Type B pancreatic cell (in vitro differentiated cells): Measurements from ENCODE around the gene CHRNB4. TPM values are rescaled to one million over a fixed set of nuclear protein-coding genes. Genes with fewer than 3 reads are reported as not detected.

Experiments
- DNase-seq: peaks from one replicate; pipeline ENCODE4 v3.0.0; 2021; ENCODE audit warnings: mixed read lengths; ENCODE audit not compliant: unreplicated experiment; ENCODE audit errors: extremely low spot score
- H3K27ac Mint-ChIP-seq: 2 replicates; pipeline ENCODE4 v1.8.0; 2021; ENCODE audit warnings: mild to moderate bottlenecking, mixed read lengths
- H3K27me3 Mint-ChIP-seq: 2 replicates; pipeline ENCODE4 v1.8.0; 2021; ENCODE audit warnings: mixed read lengths
- H3K36me3 Mint-ChIP-seq: 2 replicates; pipeline ENCODE4 v1.8.0; 2021; ENCODE audit warnings: mixed read lengths
- H3K4me1 Mint-ChIP-seq: one replicate; pipeline ENCODE4 v1.8.0; 2021; ENCODE audit warnings: mixed read lengths; ENCODE audit not compliant: unreplicated experiment
- H3K4me3 Mint-ChIP-seq: 2 replicates; pipeline ENCODE4 v1.8.0; 2021; ENCODE audit warnings: mild to moderate bottlenecking, mixed read lengths
- H3K9me3 Mint-ChIP-seq: 2 replicates; pipeline ENCODE4 v1.8.0; 2021; ENCODE audit warnings: mixed read lengths
- CTCF ChIP-seq: fragments of 200-600 bp; sonication (generic); conservative IDR thresholded peaks from 2 replicates; pipeline ENCODE4 v1.5.0; 2021; ENCODE audit warnings: antibody characterized with exemption, mild to moderate bottlenecking
- total RNA-seq: library from RNA; stranded (reverse); gene quantifications from 2 replicates; pipeline ENCODE4 v1.2.1, GENCODE V29; 2021; ENCODE audit warnings: low replicate concordance

Gene CHRNB4
- total RNA-seq, 1 donor from 2014 or later: 3.8 TPM

GRCh38 chr15:78667578-78668236 lies 26.7 kb upstream of the CHRNB4 start:
- Mint-ChIP-seq H3K36me3 (no peaks in the 10 kb centered on the region), H3K4me1 (peaks cover 14% of the 10 kb centered on the region), H3K9me3 (no peaks in the 10 kb centered on the region), H3K27me3 (peaks cover 31% of the 10 kb centered on the region), H3K27ac (no peak overlapping the region), H3K4me3 (no peak overlapping the region)
- DNase-seq: no peak
- no peak for TF ChIP-seq CTCF

GRCh38 chr15:78666010-78666409 lies 25.0 kb upstream of the CHRNB4 start:
- TF ChIP-seq CTCF: no peak
- Mint-ChIP-seq H3K36me3 (no peaks in the 10 kb centered on the region), H3K9me3 (no peaks in the 10 kb centered on the region), H3K27ac (no peak overlapping the region), H3K4me1 (no peaks in the 10 kb centered on the region), H3K4me3 (no peak overlapping the region), H3K27me3 (peaks cover 25% of the 10 kb centered on the region)
- DNase-seq: no peak

GRCh38 chr15:78663703-78664102 lies 22.7 kb upstream of the CHRNB4 start:
- no peak for DNase-seq
- no peak overlapping the region for H3K4me3 Mint-ChIP-seq
- no peak overlapping the region for H3K27ac Mint-ChIP-seq
- no peak for TF ChIP-seq CTCF
- no peaks in the 10 kb centered on the region for H3K9me3 Mint-ChIP-seq
- peaks cover 29% of the 10 kb centered on the region for H3K27me3 Mint-ChIP-seq
- no peaks in the 10 kb centered on the region for H3K4me1 Mint-ChIP-seq
- no peaks in the 10 kb centered on the region for H3K36me3 Mint-ChIP-seq

GRCh38 chr15:78662028-78662427 lies 21.0 kb upstream of the CHRNB4 start:
- H3K4me1 Mint-ChIP-seq: no peaks in the 10 kb centered on the region
- H3K27ac Mint-ChIP-seq: no peak overlapping the region
- no peaks in the 10 kb centered on the region for H3K9me3 Mint-ChIP-seq

GRCh38 chr15:78661001-78661400 lies 20.0 kb upstream of the CHRNB4 start:
- no peak for TF ChIP-seq CTCF
- peaks cover 20% of the 10 kb centered on the region for H3K27me3 Mint-ChIP-seq
- H3K4me1 Mint-ChIP-seq: no peaks in the 10 kb centered on the region

More at GRCh38 chr15:78662028-78662427, 21.0 kb upstream of the CHRNB4 start:
- Mint-ChIP-seq H3K4me3 (no peak overlapping the region), H3K27me3 (peaks cover 16% of the 10 kb centered on the region), H3K36me3 (no peaks in the 10 kb centered on the region)
- no peak for DNase-seq
- TF ChIP-seq CTCF: no peak

GRCh38 chr15:78660584-78660983 lies 19.6 kb upstream of the CHRNB4 start:
- TF ChIP-seq CTCF: no peak
- no peak overlapping the region for H3K27ac Mint-ChIP-seq
- H3K4me1 Mint-ChIP-seq: no peaks in the 10 kb centered on the region
- peaks cover 17% of the 10 kb centered on the region for H3K27me3 Mint-ChIP-seq
- H3K4me3 Mint-ChIP-seq: no peak overlapping the region
- H3K36me3 Mint-ChIP-seq: no peaks in the 10 kb centered on the region
- no peaks in the 10 kb centered on the region for H3K9me3 Mint-ChIP-seq
- DNase-seq: no peak

More at GRCh38 chr15:78661001-78661400, 20.0 kb upstream of the CHRNB4 start:
- no peaks in the 10 kb centered on the region for H3K36me3 Mint-ChIP-seq
- H3K9me3 Mint-ChIP-seq: no peaks in the 10 kb centered on the region
- H3K27ac Mint-ChIP-seq: no peak overlapping the region
- no peak overlapping the region for H3K4me3 Mint-ChIP-seq
- DNase-seq: no peak
